ENCODE data around the gene NUDT13.

Gene NUDT13

DNA sequence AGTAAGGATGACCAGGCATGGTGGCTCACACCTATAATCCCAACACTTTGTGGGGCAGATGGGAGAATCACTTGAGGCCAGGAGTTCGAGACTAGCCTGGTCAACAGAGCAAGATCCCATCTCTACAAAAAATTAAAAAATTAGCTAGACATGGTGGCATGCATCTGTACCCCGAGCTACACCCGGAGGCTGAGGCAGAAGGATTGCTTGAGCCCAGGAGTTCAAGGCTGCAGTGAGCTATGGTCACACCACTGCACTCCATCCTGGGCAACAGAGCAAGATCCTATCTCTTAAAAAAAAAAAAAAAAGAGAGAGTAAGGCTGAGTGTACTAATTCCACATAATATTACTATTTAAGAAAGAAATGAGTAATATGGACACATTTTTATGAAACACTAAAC lies 17.4 kb upstream of the NUDT13 start:
- in situ Hi-C loops (cut with HindIII; ENCODE audit: low sequenced_read_pairs): no loop called here
- no peak for DNase-seq (ENCODE audit: low read depth, low spot score)
- H3K4me3 ChIP-seq (ENCODE audit: low read depth, low read length): no peak overlapping the region
- TF ChIP-seq, protein P1, sequence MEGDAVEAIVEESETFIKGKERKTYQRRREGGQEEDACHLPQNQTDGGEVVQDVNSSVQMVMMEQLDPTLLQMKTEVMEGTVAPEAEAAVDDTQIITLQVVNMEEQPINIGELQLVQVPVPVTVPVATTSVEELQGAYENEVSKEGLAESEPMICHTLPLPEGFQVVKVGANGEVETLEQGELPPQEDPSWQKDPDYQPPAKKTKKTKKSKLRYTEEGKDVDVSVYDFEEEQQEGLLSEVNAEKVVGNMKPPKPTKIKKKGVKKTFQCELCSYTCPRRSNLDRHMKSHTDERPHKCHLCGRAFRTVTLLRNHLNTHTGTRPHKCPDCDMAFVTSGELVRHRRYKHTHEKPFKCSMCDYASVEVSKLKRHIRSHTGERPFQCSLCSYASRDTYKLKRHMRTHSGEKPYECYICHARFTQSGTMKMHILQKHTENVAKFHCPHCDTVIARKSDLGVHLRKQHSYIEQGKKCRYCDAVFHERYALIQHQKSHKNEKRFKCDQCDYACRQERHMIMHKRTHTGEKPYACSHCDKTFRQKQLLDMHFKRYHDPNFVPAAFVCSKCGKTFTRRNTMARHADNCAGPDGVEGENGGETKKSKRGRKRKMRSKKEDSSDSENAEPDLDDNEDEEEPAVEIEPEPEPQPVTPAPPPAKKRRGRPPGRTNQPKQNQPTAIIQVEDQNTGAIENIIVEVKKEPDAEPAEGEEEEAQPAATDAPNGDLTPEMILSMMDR (IDR thresholded peaks at IDR 0.05; ENCODE audit: low read depth, low read length): no peak

DNA sequence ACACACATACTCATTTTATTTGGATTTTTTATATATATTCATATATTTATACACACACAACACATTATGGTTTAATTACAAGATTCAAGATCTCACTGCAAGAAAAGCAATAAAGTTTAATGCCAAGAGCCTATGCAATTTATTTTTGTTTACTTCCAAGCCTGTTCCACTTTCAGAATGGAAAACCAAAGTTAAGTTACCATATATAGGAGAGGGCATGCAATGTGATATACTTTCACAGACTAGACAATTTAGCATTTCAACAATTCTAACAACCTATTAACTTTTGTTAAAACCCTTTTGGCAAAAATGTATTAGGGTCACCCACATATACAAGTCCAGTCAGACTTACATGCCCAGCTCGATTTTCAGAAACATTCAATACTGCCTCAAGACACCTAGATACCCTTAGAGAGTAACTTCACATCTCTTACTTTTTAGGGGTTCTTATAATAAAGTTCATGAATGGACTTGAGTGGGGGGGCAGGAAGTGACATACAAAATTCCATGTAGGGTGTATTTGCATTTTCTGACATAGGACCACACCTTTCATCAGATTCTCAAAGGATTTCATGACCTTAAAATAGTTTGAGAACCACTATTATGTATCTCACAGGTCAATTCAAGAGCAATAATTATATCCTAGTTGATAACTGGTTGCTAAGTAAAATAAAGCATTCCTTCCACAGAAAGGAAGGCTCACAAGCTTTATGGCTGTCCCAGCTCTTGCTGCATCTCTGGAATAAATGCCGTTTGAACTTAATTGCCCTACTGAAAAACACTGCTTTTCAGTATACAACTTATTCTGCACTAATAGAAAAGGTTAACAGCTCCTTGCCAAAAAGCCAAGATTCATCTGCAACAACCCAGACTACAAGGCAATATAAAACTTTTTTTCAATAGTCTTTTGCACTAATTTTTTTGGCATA lies 16.1 kb upstream of the NUDT13 start:
- in situ Hi-C loops (cut with HindIII; ENCODE audit: low sequenced_read_pairs): no loop called here
- TF ChIP-seq, protein P1 (IDR thresholded peaks at IDR 0.05; ENCODE audit: low read depth, low read length): no peak
- H3K4me3 ChIP-seq (ENCODE audit: low read depth, low read length): peak overlapping the region; percentile 99
- DNase-seq (ENCODE audit: low read depth, low spot score): peak; percentile 35

DNA sequence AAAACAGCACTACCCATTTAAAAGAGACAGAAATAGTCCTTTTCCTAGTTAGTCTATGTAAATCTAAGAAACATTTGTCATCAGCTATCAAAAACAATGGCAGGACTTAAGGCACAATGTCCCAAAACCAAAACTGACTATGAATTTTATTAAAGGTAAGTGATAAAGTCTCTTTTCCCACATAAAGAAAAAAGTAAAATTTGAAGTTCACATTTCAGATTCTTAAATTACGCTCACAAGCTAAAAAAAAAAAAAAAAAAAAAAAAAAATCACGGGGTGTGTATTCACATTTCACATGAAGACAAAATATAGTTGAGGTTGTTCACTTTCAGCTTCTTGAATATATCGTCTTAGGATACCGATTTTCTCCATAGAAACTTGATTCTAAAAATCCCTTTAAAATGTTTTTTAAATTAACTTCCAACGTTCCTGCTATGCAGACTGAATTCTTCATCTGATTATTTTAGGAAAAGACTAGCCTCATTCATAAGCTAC lies 15.2 kb upstream of the NUDT13 start:
- in situ Hi-C loops (cut with HindIII; ENCODE audit: low sequenced_read_pairs): no loop called here
- peak; percentile 22 for DNase-seq (ENCODE audit: low read depth, low spot score)
- TF ChIP-seq, protein P1 (IDR thresholded peaks at IDR 0.05; ENCODE audit: low read depth, low read length): no peak
- H3K4me3 ChIP-seq (ENCODE audit: low read depth, low read length): peak overlapping the region; percentile 99

DNA sequence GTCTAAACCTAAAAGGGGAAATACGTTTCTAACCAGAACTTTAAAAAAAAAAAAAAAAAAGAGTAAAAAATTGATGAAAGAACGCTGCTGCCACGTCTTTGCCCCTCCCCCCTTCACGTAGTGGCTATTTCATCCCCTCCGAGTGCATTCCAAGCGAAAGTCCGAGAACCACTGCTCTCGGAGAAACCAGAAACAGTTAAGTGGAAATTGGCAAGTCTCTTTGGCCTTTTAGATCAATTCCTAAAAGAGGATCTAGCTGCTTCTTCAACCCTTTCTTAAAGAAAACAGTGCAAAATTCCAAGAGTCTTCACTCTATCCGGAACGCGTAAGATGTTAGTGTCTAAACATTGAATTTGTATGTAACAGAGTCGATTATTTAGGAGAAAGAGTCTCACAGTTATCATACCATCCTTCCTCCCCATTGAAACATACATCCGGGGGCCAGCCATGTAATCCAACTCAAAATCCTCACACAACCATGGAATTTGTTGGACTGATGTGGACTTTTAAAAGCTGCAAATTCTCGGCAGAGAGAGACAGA lies 14.7 kb upstream of the NUDT13 start:
- TF ChIP-seq, protein P1 (IDR thresholded peaks at IDR 0.05; ENCODE audit: low read depth, low read length): no peak
- in situ Hi-C loops (cut with HindIII; ENCODE audit: low sequenced_read_pairs): no loop called here
- peak; percentile 81 for DNase-seq (ENCODE audit: low read depth, low spot score)
- peak overlapping the region; percentile 99 for H3K4me3 ChIP-seq (ENCODE audit: low read depth, low read length)

DNA sequence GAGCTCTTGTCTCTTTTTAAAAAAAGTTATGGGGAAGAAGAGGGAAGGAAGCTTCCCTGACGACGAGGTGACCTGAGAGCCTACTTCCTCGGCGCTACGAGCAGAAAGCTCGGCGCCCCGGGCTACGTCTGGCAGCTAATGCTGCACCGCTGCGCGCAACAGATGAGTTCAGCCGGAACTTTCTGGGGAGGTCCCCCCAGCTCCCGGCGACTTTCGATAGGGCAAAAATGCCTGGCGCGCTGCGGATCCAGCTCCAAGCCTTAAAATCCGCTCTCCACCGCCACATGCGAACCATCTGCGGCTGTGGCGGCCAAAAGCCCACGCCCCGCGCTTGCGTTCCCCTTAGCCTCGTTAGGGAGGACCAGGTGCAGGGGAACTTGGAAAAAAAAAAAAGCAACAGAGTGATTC lies 14.2 kb upstream of the NUDT13 start:
- TF ChIP-seq, protein P1 (IDR thresholded peaks at IDR 0.05; ENCODE audit: low read depth, low read length): no peak
- in situ Hi-C loops (cut with HindIII; ENCODE audit: low sequenced_read_pairs): no loop called here
- DNase-seq (ENCODE audit: low read depth, low spot score): peak; percentile 71
- peak overlapping the region; percentile 99 for H3K4me3 ChIP-seq (ENCODE audit: low read depth, low read length)

DNA sequence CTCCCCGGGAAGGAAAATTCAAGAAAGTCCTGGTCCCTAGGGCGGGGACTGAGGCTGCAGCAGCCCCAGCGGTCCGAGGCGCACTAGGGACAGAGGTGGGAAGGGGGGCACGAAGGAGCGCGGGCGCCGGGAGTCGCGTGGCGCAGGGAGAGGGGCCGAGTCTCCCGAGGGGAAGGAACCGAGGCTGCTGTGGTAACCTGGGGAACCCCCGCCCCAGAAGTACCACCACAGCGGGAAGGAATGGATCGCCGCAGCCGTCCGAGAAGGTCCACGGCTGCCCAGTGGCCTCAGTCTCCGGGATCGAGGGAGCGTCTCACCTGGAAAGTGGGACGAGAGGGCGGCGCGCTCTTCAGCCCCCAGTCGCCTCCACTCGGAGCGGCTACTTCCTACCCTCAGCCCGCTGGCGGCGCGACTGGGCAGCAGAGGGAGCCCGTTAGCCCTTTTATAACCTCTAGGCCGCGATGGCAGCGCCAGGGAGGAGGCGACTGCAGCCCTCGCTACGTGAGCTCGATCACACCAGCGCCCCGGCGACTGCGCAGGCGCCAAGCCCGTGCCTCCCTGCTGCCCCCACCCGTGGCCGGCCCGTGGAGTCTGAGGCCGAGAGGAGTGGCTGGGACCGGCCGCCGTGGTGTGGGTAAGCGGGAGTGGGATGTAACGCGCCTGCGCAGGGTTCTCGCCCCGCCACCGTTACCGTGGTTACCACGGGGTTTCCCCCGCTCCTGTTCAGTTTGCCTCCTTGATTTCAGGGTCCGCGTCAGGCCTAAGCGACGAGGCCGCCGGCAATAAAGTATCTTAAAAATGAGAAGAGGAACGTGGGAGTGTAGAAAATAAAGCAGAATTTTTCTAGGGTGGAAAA lies 13.6 kb upstream of the NUDT13 start, which contains the start of gene P4HA1:
TSS of gene P4HA1 (minus strand) at position 418 of the 856 bp plus-strand sequence. CDS start 21,983 bp downstream, outside the sequence.
- TF ChIP-seq, protein P1 (IDR thresholded peaks at IDR 0.05; ENCODE audit: low read depth, low read length): peak; percentile 68
- in situ Hi-C loops (cut with HindIII; ENCODE audit: low sequenced_read_pairs): no loop called here
- DNase-seq (ENCODE audit: low read depth, low spot score): peak; percentile 99
- H3K4me3 ChIP-seq (ENCODE audit: low read depth, low read length): peak within 1 kb of the TSS; percentile 99
